GM18520 (cell line): Measurements from ENCODE around the gene SMAD7.

Experiments used
- ATAC-seq: cut with Tn5 transposase; IDR thresholded peaks from one replicate; pipeline ENCODE4 v1.9.1; 2021; ENCODE audit not compliant: unreplicated experiment

SMAD7 gene

GRCh38 chr18:48899558-48900174, 51.1 kb downstream of the SMAD7 start:
- ATAC-seq, result no peak

- ATAC-seq, result no peak
Measured at GRCh38 chr18:48898521-48898920, 52.2 kb downstream of the SMAD7 start.

GRCh38 chr18:48897531-48897930, 53.2 kb downstream of the SMAD7 start:
- no peak for ATAC-seq

- no peak for ATAC-seq
Measured at GRCh38 chr18:48896875-48897511, 53.8 kb downstream of the SMAD7 start.

GRCh38 chr18:48896326-48896874, 54.4 kb downstream of the SMAD7 start:
- no peak for ATAC-seq

- ATAC-seq, result no peak
Measured at GRCh38 chr18:48894799-48895346, 55.9 kb downstream of the SMAD7 start.

- no peak for ATAC-seq
Measured at GRCh38 chr18:48893608-48894600, 56.9 kb downstream of the SMAD7 start.

GRCh38 chr18:48893061-48893607, 57.6 kb downstream of the SMAD7 start:
- ATAC-seq, result no peak

GRCh38 chr18:48892146-48892855, 58.5 kb downstream of the SMAD7 start:
- ATAC-seq, result no peak

- no peak for ATAC-seq
Measured at GRCh38 chr18:48891721-48892120, 59.0 kb downstream of the SMAD7 start.

GRCh38 chr18:48889981-48890762, 60.6 kb downstream of the SMAD7 start:
- ATAC-seq, result no peak

GRCh38 chr18:48889115-48889941, 61.4 kb downstream of the SMAD7 start:
- ATAC-seq, result no peak

- ATAC-seq, result no peak
Measured at GRCh38 chr18:48888773-48889080, 62.0 kb downstream of the SMAD7 start.

GRCh38 chr18:48887905-48888772, 62.6 kb downstream of the SMAD7 start:
- no peak for ATAC-seq

- ATAC-seq, result no peak
Measured at GRCh38 chr18:48887294-48887904, 63.4 kb downstream of the SMAD7 start.

- no peak for ATAC-seq
Measured at GRCh38 chr18:48886520-48887293, 64.1 kb downstream of the SMAD7 start.
